Thoracic aorta (tissue), 2 donors: ENCODE results near the gene ADORA2B. TPM values are rescaled to one million over a fixed set of nuclear protein-coding genes. Genes with fewer than 3 reads are reported as not detected.

Experiments used
- ATAC-seq: fragments of 150-250 bp; one replicate; pipeline ENCODE4 v1.8.0; 2017; ENCODE audit warnings: low read depth; ENCODE audit not compliant: insufficient number of reproducible peaks, low FRiP score
- DNase-seq: peaks from one replicate; pipeline ENCODE4 v3.0.0-alpha.2; 2020; ENCODE audit warnings: low spot score
- H3K27ac ChIP-seq, 2 donors: fragments of 200-600 bp; sonication (generic); 1 replicate in 1 of 2; 2 replicates in 1 of 2; pipeline ENCODE4 v1.5.1; 2016; ENCODE audit warnings: mild to moderate bottlenecking in 2 of 2, moderate library complexity in 2 of 2
- H3K27me3 ChIP-seq: fragments of 200-600 bp; sonication (generic); replicated peaks from 2 replicates; pipeline ENCODE4 v1.6.0; 2016; ENCODE audit warnings: mild to moderate bottlenecking; ENCODE audit not compliant: insufficient read depth
- H3K36me3 ChIP-seq: fragments of 200-600 bp; sonication (generic); one replicate; pipeline ENCODE4 v1.5.1; 2016
- H3K4me1 ChIP-seq, 2 donors: fragments of 200-600 bp; sonication (generic); 1 replicate in 1 of 2; 2 replicates in 1 of 2; pipeline versions ENCODE4 v1.5.1 to v1.6.0; 2016; ENCODE audit warnings: low read depth in 2 of 2, mild to moderate bottlenecking in 1 of 2; ENCODE audit not compliant: control insufficient read depth in 1 of 2
- H3K4me3 ChIP-seq: fragments of 200-600 bp; sonication (generic); 2 replicates; pipeline ENCODE4 v1.5.1; 2016; ENCODE audit warnings: mild to moderate bottlenecking
- H3K9me3 ChIP-seq: fragments of 200-600 bp; sonication (generic); 2 replicates; pipeline ENCODE4 v1.5.1; 2016
- CTCF ChIP-seq: fragments of 200-600 bp; sonication (generic); IDR thresholded peaks from one replicate; pipeline ENCODE4 v1.5.1; 2019; ENCODE audit warnings: antibody characterized with exemption
- total RNA-seq, 2 donors: library from RNA; depleted of rRNA; stranded (reverse); fragments of >200 nt; gene quantifications; one replicate each; pipeline versions ENCODE4 v1.1.0 to v1.2.3, GENCODE V29; 2016

The ADORA2B gene
- total RNA-seq, 2 donors from 2014 or later, result 1.6 TPM; not detected in 1

GRCh38 chr17:15913826-15914225 lies 31.1 kb upstream of the ADORA2B start:
- Histone ChIP-seq H3K4me1 (peaks cover 0 to 8% of the 10 kb centered on the region in 2 donors), H3K9me3 (no peaks in the 10 kb centered on the region), H3K27me3 (no peaks in the 10 kb centered on the region), H3K36me3 (no peaks in the 10 kb centered on the region), H3K4me3 (no peak overlapping the region), H3K27ac (no peak overlapping the region)
- ATAC-seq (no peak), DNase-seq (no peak)
- TF ChIP-seq CTCF, result no peak

- no peak for TF ChIP-seq CTCF
- no peaks in the 10 kb centered on the region for H3K9me3 ChIP-seq
- no peaks in the 10 kb centered on the region for H3K27me3 ChIP-seq
- DNase-seq (no peak), ATAC-seq (no peak)
- H3K27ac ChIP-seq, result no peak overlapping the region
- H3K4me1 ChIP-seq, result peaks cover 0 to 8% of the 10 kb centered on the region in 2 donors
- H3K4me3 ChIP-seq, result no peak overlapping the region
- no peaks in the 10 kb centered on the region for H3K36me3 ChIP-seq
Measured at GRCh38 chr17:15914400-15915170, 30.3 kb upstream of the ADORA2B start.

GRCh38 chr17:15915961-15916360 lies 29.0 kb upstream of the ADORA2B start:
- TF ChIP-seq CTCF, result no peak
- no peaks in the 10 kb centered on the region for H3K27me3 ChIP-seq
- peaks cover 0 to 8% of the 10 kb centered on the region in 2 donors for H3K4me1 ChIP-seq
- no peaks in the 10 kb centered on the region for H3K36me3 ChIP-seq
- ATAC-seq (no peak), DNase-seq (no peak)
- H3K27ac ChIP-seq, result no peak overlapping the region
- no peaks in the 10 kb centered on the region for H3K9me3 ChIP-seq
- no peak overlapping the region for H3K4me3 ChIP-seq

GRCh38 chr17:15917021-15917437 lies 27.9 kb upstream of the ADORA2B start:
- Histone ChIP-seq H3K9me3 (no peaks in the 10 kb centered on the region), H3K4me3 (no peak overlapping the region), H3K36me3 (no peaks in the 10 kb centered on the region), H3K27ac (no peak overlapping the region), H3K27me3 (no peaks in the 10 kb centered on the region), H3K4me1 (peaks cover 0 to 8% of the 10 kb centered on the region in 2 donors)
- TF ChIP-seq CTCF, result no peak
- ATAC-seq (no peak), DNase-seq (no peak)

GRCh38 chr17:15917438-15918027 lies 27.4 kb upstream of the ADORA2B start:
- no peak for TF ChIP-seq CTCF
- DNase-seq (no peak), ATAC-seq (no peak)
- Histone ChIP-seq H3K4me1 (peaks cover 0 to 8% of the 10 kb centered on the region in 2 donors), H3K27me3 (no peaks in the 10 kb centered on the region), H3K27ac (no peak overlapping the region), H3K9me3 (no peaks in the 10 kb centered on the region), H3K36me3 (no peaks in the 10 kb centered on the region), H3K4me3 (peak overlapping the region; percentile 17)
